ENCODE data around the gene FAM171A1. TPM values are rescaled to one million over a fixed set of nuclear protein-coding genes. Genes with fewer than 3 reads are reported as not detected.
A peak's percentile ranks its signal among the peaks of the same experiment; 100 is the strongest.
"Not testable (repeated sequence)": the region's sequence is repeated elsewhere in the genome, so short reads cannot be mapped to it uniquely, and the experiment has no call there.

FAM171A1 gene
- total RNA-seq: 8.6 TPM

DNA sequence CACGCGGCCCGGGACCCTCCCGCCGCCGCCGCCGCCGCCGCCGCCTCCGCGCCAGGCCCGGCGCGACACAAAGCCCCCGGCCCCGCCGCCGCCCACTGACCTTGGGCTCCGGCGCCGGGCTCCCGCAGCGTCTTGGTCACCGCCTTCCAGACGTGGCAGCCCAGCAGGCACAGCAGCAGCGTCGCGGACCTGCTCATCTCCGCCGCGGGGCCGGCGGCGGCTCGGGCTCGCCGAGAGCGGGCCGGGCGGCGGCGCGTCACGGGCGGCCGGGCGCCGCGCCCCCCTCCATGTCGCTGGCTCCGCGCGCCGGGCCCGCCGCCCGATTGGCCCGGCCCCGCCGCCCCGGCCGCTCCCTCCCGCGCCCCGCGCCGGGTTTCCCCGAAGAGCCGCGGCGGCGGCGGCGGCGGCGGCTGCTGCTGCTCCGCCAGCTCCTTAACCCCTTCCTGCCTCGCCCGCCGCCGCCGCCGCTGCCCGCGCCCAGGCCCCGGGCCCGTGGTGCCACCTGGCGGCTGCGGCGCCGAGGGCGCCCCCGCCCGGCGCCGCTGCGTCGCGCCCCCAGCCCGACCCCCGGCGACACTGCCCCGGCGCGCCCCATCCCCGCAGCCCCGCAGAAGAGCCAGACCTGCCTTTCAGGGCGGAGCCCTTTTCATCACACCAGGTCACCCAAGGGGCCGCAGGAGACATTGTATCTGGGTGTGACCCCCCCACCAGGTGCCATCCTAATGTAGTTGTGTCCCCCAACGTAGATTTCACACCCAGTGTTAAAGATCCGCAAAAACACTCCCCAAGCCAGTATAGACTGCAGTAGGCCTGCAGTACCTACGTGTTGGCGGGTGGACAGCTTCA lies at the start of gene FAM171A1:
Gene FAM171A1, minus strand, starts transcription at position 434 of the 846 bp plus-strand sequence. Its CDS starts 237 bp downstream, at position 197.
- ATAC-seq: peak; percentile 92
- DNase-seq (ENCODE audit: low spot score): peak; percentile 65

DNA sequence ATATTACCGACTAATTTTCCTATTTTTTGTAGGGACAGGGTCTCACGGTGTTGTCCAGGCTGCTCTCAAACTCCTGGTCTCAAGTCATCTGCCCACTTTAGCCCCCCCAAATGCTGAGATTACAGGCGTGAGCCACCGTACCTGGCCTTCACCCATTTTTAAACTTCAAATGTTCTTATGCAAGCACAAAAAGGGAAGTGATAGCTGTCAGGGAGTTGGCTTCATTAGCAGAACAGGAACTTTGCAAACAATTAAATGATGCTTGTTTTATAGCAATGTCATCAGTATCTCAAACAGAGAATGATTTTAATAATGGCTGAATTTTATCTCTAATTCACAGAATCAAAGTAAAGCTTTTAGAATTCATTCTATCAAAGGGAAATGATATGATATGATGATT lies 49.8 kb upstream of the FAM171A1 start:
- no peak for ATAC-seq
- DNase-seq (ENCODE audit: low spot score): no peak

DNA sequence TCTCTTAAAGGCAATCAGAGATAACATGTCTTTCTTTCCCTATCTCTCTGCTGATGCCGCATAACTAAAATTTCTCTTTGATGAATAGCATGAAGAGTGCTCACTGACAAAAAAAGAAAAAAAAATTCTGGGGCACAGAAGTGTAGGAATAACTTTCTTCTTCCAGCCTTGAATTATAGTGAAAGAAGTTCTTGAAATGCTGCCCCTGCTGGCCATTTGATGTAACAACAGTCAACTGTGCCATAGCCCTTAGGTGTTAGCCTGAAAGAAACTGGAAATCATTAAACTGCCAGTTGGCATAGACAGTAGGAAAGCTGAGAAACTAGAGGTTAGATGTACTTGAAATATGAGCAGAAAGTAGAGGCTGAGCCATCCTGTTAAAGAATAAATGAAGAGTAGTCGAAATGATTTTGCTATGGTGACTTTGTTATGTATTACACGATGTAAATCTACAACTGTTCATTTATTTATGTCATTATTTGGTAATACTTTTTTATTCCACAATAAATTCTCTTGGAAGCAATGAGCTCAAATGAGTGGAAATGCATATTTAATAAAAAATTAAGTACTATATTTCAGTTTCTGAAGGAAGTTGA lies 48.3 kb upstream of the FAM171A1 start:
- DNase-seq (ENCODE audit: low spot score) (no peak), ATAC-seq (peak; percentile 95)

DNA sequence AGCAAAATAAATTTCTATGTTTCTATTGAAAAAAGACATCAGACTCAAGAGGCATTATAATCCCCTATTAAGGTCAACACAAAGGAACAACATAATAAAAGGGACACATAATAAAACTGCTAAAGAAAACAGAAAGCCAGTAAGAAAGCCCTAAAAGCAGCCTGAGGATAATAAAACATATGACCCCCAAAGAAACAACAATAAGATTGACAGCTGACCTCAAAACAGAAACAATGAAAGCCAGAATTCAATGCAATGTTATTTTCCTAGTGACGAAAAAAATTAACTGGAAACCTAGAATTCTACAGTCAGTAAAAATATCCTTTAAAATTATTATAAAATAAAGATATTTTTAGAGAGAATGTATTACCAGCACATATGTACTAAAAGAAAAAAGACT lies 44.9 kb upstream of the FAM171A1 start:
- ATAC-seq (no peak), DNase-seq (ENCODE audit: low spot score) (no peak)

DNA sequence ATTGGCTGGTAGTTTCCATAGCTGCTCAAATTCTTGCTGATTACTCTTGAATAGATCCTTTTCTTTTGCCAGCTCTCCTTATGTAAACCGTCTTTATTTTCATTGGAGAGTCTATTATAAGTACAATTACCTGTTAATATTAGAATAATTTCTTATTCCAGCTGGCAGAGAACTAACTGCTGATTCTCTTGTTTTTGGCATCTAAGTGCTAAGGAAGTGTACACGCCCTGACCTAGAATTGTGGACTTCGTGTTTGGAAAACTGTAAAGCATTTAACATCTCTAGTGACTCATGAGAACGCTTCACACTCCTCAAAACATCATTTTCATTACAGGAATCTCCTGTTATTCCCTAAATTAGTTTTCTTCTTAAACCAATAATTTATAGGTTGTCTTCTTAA lies 39.9 kb upstream of the FAM171A1 start:
- no peak for ATAC-seq
- DNase-seq (ENCODE audit: low spot score): no peak

DNA sequence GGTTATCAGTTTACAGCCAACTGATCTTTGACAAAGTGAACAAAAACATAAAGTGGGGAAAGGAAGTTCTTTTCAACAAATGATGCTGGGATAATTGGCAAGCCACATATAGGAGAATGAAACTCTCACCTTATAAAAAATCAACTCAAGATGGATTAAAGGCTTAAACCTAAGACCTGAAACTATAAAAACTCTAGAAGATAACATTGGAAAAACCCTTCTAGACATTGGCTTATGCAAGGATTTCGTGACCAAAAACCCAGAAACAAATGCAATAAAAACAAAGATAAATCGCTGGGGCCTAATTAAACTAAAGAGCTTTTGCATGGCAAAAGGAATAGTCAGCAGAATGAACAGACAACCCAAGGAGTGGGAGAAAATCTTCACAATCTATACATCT lies 38.3 kb upstream of the FAM171A1 start:
- not testable (repeated sequence) for ATAC-seq; DNase-seq (ENCODE audit: low spot score)

DNA sequence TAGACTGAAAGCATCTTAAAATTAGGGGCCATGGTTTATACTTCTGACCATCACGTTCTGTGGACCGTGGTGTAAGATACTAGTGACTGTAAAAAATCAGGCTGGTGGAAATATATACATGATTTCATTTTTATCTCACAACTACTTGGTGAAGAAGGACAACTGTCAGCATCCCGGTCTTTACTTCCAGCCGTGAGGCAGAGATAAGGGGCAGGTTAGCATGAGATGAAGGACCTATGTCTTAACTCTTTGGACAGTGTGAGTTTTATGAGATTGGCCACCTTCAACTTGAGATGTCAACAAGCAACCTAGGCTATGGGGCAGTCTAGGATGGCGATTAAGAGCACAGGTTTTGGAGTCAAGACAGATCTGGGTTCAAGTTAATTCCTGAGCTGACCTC lies 37.5 kb upstream of the FAM171A1 start:
- no peak for DNase-seq (ENCODE audit: low spot score)
- no peak for ATAC-seq

DNA sequence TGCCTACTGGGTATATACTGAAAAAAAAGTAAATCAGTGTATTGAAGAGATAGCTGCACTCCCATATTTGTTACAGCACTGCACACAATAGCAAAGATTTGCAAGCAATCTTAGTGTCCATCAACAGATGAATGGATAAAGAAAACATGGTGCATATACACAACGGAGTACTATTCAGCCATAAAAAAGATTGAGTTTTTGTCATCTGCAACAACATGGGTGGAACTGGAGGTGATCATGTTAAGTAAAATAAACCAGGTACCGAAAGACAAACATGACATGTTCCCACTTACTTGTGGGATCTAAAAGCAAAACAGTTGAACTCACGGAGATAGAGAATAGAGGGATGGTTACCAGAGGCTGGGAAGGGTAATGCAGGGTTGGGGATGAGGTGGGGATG lies 34.2 kb upstream of the FAM171A1 start:
- no peak for ATAC-seq
- DNase-seq (ENCODE audit: low spot score): no peak

DNA sequence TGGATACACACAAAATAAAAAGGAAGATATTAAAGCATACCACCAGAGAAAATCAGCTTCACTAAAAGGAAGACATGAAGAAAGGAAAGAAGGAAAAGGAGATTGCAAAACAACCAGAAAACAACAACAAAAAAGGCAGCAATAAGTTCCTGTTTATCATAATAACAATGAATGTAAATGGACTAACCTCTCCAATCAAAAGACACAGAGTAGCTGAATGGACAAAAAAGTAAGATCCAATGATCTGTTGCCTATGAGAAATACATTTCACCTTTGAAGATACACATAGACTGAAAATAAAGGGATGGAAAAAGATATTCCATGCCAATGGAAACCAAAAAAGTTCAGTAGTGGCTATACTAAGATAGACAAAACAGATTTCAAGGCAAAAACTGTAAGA lies 30.3 kb upstream of the FAM171A1 start:
- ATAC-seq (no peak), DNase-seq (ENCODE audit: low spot score) (no peak)

DNA sequence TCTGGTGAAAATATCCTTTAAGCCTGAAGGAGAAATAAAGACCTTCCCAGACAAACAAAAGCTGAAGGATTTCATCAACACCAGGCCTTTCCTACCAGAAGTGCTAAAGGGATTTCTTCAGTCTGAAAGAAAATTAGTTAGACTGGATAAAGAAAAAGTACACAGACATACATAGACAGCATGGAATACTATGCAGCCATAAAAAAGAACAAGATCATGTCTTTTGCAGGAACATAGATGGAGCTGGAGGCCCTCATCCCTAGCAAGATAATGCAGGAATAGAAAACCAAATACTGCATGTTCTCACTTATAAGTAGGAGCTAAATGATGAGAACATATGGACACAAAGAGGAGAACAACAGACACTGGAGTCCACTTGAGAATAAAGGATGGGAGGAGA lies 29.4 kb upstream of the FAM171A1 start:
- not testable (repeated sequence) for DNase-seq (ENCODE audit: low spot score); ATAC-seq

DNA sequence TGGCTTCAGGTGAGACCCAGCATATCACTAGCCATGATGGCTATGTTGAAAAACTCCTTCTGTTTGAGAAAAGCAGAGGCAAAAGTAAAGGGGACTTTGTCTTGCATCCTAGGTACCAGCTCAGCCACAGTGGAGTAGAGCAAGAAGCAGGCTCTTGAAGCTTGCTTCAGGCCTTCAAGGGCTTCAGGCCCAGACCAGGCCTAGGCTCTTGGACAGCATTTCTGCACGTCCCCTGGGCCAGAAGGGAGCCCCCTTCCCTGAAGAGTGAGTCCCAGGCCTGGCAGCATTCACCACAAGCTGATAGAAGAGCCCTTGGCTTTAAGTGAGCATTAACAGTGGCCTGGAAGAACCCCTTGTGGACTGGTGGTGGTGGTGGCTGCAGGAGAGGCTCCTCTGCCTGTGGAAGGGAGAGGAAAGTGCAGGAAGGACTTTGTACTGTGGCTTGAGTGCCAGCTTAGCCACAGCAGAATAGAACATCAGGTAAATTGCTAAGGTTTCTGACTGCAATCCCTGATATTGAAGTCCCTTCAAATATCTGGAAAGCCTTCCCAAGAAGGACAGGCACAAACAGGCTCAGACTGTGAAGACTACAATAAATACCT lies 28.1 kb upstream of the FAM171A1 start:
- DNase-seq (ENCODE audit: low spot score): no peak
- peak; percentile 81 for ATAC-seq

DNA sequence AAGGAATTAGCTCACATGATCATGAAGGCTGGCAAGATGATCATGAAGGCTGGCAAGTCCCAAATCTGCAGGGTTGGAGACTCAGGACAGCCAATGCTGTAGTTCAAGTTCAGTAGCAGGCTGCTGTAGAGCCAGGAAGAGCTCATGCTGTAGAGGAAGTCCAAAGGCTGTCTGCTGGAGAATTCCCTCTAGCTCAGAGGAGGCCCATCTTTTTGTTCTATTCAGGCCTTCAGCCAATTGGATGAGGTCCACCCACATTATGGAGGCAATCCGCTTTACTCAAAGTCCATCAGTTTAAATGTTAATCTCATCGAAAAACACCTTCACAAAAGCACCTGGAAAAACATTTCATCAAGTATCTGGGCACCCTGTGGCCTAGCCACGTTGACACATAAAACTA lies 24.8 kb upstream of the FAM171A1 start:
- DNase-seq (ENCODE audit: low spot score) (no peak), ATAC-seq (no peak)

DNA sequence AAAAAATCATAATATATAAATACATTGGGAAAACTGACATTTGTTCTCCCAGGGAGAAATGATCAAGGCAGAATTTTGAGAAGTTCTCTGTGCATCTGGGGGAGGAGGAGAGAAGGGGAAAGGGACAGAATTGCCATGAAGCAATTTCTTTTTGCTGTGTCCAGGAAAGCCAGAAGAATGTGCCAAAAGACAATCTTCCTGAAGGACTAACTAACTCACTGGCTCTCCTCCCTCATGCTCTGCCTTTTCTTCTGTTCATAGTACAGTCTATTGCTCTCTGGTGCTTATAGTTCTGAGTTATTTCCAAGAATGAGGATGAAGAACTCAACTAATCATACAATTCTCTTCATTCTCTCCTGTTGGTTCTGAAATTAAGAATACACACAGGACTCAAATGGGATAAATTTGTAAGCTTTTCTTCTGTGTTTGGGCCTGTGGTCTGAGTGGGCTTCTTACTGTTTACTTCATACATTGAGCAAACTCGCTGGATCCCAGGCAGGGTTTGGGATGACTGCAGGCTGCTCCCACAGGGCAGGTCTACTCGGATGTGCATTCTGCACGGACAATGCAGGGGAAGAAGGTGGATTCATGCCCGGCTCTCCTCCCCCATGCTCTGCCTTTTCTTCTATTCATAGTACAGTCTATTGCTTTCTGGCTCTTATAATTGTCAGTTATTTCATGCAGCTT lies 22.2 kb upstream of the FAM171A1 start:
- DNase-seq (ENCODE audit: low spot score) (no peak), ATAC-seq (no peak)

DNA sequence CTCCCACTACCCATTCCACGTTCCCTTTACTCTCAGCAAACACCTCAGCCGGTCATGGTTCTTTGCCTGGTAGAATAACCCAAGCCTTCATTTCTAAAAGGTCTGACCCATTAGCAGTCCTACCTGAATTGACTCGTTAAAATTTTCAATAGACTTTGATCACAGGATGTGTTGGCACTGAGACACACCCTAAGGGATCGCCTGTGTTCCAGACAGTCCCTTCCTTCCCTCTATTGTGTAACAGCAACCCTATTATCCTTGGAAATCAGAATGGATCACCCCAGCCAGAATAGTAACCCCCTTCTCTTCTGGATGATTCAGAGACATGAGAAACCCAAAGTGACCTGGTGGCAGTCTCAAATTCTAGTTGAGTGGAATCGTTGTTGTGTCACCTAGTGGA lies 20.4 kb upstream of the FAM171A1 start:
- DNase-seq (ENCODE audit: low spot score): no peak
- no peak for ATAC-seq

DNA sequence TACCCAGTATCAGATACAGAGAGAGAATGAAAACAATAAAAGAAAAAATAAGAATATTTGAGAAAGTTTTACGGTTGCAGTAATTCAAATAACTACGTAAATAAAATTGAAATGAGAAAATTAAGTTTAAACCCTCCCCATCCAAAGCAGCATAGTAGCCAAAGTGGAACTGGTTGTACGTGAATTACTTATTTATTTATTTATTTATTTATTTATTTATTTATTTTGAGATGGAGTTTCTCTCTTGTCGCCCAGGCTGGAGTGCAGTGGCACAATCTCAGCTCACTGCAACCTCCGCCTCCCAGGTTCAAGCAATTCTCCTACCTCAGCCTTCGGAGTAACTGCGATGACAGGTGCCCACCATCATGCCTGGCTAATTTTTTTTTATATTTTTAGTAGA lies 17.1 kb upstream of the FAM171A1 start:
- ATAC-seq; DNase-seq (ENCODE audit: low spot score): not testable (repeated sequence)

DNA sequence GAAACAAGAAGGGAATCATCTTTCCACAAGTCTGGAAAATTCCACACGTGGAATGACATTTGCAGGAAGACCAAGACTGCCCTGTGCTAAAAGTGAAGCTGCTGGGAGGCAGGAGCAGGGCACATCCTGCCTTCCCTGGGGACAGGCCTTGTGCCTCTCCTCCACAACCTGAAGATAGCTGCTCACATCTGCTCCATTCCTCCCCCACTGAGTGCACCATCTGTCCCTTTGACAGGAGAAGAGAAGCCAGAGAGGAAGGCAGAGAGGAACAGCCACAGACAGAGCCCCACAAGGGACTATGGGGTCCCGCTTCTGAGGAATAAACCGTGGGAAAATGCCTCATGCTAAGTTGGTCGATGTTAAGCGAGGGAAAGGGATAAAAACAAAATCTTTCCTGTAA lies 15.9 kb upstream of the FAM171A1 start:
- ATAC-seq (no peak), DNase-seq (ENCODE audit: low spot score) (no peak)

DNA sequence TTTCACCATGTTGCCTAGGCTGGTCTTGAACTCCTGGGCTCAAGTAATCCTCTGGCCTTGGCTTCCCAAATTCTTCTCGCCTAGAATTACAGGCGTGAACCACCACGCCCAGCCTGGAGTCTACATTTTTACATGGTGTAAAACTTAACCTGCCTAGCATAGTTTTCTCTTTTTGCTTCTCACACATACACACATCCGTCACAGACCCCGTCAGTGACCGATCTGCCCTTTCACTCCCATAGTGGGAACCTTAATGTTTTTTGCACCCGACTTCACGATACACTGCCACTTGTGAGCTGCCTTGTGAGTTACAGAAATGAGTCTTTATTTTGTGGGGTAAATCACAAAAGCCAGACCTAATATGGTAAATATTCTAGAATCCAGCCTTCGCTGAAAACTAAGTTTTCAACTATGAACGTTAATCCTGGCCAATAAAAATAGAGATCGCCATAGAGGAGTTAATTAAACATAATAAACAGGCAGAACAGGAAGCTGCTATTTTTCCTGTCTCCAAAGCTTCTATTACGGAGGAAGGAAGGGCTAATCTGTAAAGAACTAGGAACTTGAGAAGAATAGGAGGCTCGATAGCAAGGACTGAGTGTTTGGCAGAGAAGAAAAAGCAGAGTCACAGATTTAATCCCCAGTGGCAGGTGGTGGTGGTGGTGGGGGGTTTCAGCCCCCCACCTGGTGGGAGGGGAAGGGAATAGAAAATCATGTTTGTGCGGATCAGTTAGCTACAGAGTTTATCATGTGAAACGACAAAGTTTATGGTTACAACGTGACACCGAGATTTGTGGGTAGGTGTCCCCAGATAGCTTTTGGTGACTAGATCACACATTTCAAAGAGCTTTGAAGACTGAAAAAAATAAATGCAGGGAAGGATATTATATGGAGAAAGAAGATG lies 14.7 kb upstream of the FAM171A1 start:
- DNase-seq (ENCODE audit: low spot score) (no peak), ATAC-seq (peak; percentile 29)

DNA sequence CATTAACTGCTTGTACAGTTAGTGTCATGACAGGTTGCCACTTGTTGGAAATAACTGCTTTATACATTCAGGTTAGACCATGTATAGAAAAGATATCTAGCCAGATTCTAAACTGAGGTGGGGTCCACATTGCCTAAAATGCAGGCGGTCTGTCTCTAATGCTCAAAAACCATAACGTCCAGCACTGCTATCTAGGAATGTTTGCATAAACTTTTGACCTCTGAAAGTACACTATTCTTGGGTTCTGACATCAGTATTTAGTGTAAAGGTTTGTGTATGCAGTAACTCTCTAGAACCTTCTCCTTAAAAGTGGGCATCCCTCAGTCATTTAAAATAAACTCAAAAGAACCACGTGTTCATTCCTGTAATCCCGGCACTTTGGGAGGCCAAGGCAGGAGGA lies 10.3 kb upstream of the FAM171A1 start:
- ATAC-seq (no peak), DNase-seq (ENCODE audit: low spot score) (no peak)

DNA sequence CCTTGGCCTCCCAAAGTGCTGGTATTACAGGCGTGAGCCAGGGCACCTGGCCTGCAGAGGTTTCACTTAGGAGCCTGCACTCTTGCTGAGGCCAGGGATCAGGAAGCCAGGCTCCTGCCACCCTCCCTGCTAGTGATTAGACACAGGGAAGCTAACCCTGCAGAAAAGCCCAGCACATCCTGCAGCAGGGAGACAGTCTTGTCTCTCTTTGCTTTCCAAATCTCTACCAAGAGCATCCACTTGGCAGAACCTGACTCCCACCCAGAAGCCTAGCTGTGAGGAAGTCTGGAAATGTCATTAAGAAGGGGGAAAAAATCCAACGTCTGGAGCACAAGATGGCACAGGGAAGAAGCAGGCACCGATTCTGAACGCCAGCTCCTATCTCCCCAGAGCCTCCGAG lies 8.0 kb upstream of the FAM171A1 start:
- DNase-seq (ENCODE audit: low spot score) (no peak), ATAC-seq (peak; percentile 32)

DNA sequence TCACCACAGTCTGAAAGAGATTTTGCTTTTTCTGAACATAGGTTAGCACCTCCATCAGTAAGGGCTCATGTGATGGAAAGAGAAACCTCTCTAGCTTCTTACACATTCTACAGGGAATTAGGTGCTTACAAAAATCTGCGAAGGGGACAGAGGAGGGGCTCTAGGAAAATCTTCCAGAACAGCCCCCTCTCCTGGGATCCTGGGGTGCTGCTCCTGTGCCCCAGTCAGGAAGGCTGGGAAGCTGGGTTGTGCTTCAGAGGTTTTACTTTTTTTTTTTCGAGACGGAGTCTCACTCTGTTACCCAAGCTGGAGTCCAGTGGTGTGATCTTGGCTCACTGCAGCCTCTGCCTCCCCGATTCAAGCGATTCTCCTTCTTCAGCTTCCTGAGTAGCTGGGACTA lies 7.5 kb upstream of the FAM171A1 start:
- ATAC-seq: no peak
- no peak for DNase-seq (ENCODE audit: low spot score)

DNA sequence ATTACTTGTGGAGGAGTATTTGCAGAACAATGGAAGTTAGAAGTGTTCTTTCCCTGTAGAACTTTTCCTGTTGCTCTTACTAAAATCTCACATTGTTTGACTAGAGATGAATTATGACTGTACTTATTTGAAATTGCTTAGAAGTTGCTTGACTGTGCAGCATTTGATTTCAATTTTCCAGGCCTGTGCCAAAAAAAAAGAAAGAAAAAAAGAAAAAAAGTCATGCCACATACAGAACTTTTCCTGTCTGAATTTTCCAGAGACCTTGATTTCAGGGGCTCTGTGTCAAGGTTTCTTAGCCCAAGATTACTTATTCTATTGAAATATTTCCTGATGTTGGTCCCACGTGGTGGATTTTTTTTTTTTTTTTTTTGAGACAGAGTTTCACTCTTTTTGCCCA lies 3.5 kb upstream of the FAM171A1 start:
- no peak for DNase-seq (ENCODE audit: low spot score)
- no peak for ATAC-seq
